T-helper 22 cell (primary cell): ENCODE data around the gene NCOR2.

Experiments
- DNase-seq: peaks from one replicate; pipeline ENCODE4 v3.0.0-alpha.2; 2020; ENCODE audit warnings: low read depth

NCOR2 gene

GRCh38 chr12:124559182-124560017 is 8.0 kb downstream of the NCOR2 start:
- DNase-seq, result no peak

GRCh38 chr12:124558313-124558712 is 9.1 kb downstream of the NCOR2 start:
- DNase-seq, result no peak

GRCh38 chr12:124557518-124558223 is 9.7 kb downstream of the NCOR2 start:
- DNase-seq, result no peak

- no peak for DNase-seq
Measured at GRCh38 chr12:124556896-124557501, 10.4 kb downstream of the NCOR2 start.

GRCh38 chr12:124556074-124556466 is 11.3 kb downstream of the NCOR2 start:
- DNase-seq, result no peak

- no peak for DNase-seq
Measured at GRCh38 chr12:124555168-124556073, 12.0 kb downstream of the NCOR2 start.

GRCh38 chr12:124554429-124555029 is 12.9 kb downstream of the NCOR2 start:
- no peak for DNase-seq

GRCh38 chr12:124553862-124554428 is 13.5 kb downstream of the NCOR2 start:
- no peak for DNase-seq

GRCh38 chr12:124551268-124552144 is 15.9 kb downstream of the NCOR2 start:
- DNase-seq, result no peak

- DNase-seq, result no peak
Measured at GRCh38 chr12:124550123-124551089, 17.0 kb downstream of the NCOR2 start.

- no peak for DNase-seq
Measured at GRCh38 chr12:124549629-124550028, 17.8 kb downstream of the NCOR2 start.

GRCh38 chr12:124548854-124549378 is 18.5 kb downstream of the NCOR2 start:
- DNase-seq, result no peak

GRCh38 chr12:124547626-124548025 is 19.8 kb downstream of the NCOR2 start:
- no peak for DNase-seq

- DNase-seq, result no peak
Measured at GRCh38 chr12:124545508-124546418, 21.6 kb downstream of the NCOR2 start.

GRCh38 chr12:124544983-124545382 is 22.4 kb downstream of the NCOR2 start:
- DNase-seq, result no peak

- DNase-seq, result no peak
Measured at GRCh38 chr12:124544311-124544970, 23.0 kb downstream of the NCOR2 start.
